BLaER1 treated with 17β-estradiol and CSF1 and Interleukin-3, amounts not matched to agents 10 nM and 100 nM (cell line): ENCODE measurements around the gene GPATCH1.
"Not testable (repeated sequence)": the region's sequence is repeated elsewhere in the genome, so short reads cannot be mapped to it uniquely, and the experiment has no call there.

Experiments used
- H3K27ac ChIP-seq, 11 experiments: shearing (Covaris generic); formaldehyde crosslinking; 2 replicates each; pipeline ENCODE4 v1.8.1; 2022
- H3K27me3 ChIP-seq, 11 experiments: shearing (Covaris generic); formaldehyde crosslinking; 2 replicates each; pipeline ENCODE4 v1.8.1; 2022
- H3K36me3 ChIP-seq, 11 experiments: shearing (Covaris generic); formaldehyde crosslinking; 2 replicates each; pipeline ENCODE4 v1.8.1; 2022
- H3K4me1 ChIP-seq, 10 experiments: shearing (Covaris generic); formaldehyde crosslinking; 2 replicates each; pipeline ENCODE4 v1.8.1; 2022
- H3K4me2 ChIP-seq, 11 experiments: shearing (Covaris generic); formaldehyde crosslinking; 2 replicates each; pipeline ENCODE4 v1.8.1; 2022
- H3K4me3 ChIP-seq, 10 experiments: shearing (Covaris generic); formaldehyde crosslinking; 2 replicates each; pipeline ENCODE4 v1.8.1; 2022
- H3K9ac ChIP-seq, 11 experiments: shearing (Covaris generic); formaldehyde crosslinking; 2 replicates each; pipeline ENCODE4 v1.8.1; 2022
- H3K9me3 ChIP-seq, 11 experiments: shearing (Covaris generic); formaldehyde crosslinking; replicated peaks in 1 of 11; 2 replicates each; pipeline ENCODE4 v1.8.1; 2022
- H4K20me1 ChIP-seq, 11 experiments: shearing (Covaris generic); formaldehyde crosslinking; 2 replicates each; pipeline ENCODE4 v1.8.1; 2022
- Cebpa-rat ChIP-seq, 11 experiments: shearing (Covaris generic); IDR thresholded peaks; 2 replicates each; pipeline ENCODE4 v1.8.1; 2022

GPATCH1 gene

DNA sequence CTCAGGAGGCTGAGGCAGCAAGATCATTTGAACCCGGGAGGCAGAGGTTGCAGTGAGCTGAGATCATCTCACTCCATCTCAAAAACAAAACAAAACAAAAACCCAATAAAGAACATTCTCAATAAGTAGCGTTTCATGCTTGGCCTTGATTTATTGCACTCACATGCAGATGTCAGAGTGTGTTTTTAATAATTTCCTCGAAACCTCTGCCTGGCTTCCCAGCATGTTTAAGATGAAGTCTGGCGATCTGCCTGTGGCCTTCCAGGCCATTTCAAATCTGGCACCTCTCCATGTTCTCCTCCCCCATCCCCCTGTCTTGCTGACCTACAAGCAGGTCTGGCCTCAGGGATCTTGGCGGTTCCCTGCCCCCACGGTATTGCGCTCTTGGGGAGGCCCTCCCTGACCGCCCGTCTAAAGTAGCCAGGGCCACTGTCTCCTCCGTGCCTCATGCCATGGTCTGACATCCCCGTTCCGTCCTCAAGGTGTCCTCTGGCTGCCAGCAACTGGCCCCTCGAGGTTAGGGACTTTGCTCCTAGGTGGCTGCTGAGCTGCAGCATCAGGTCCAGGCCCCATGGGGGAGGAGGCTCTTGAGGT, 52.6 kb downstream of the GPATCH1 start:
- H3K4me3 ChIP-seq: no peak overlapping the region
- H3K9me3 ChIP-seq: 0 out of 22 replicates have a peak, but pooled peaks cover 0 to 3% (median 0%) of the 10 kb centered on the region in 11 experiments
- no peaks in the 10 kb centered on the region; a peak in 1 of 22 replicates for H4K20me1 ChIP-seq
- no peak overlapping the region for H3K27ac ChIP-seq
- no peak overlapping the region for H3K4me2 ChIP-seq
- no peak overlapping the region for H3K9ac ChIP-seq
- H3K4me1 ChIP-seq: no peaks in the 10 kb centered on the region
- peaks cover 33 to 43% (median 39%) of the 10 kb centered on the region in 11 experiments for H3K36me3 ChIP-seq
- H3K27me3 ChIP-seq: peaks cover 6 to 26% (median 20%) of the 10 kb centered on the region in 11 experiments; a peak in 21 of 22 replicates
- no peak for TF ChIP-seq Cebpa-rat (IDR thresholded peaks at IDR 0.05)

DNA sequence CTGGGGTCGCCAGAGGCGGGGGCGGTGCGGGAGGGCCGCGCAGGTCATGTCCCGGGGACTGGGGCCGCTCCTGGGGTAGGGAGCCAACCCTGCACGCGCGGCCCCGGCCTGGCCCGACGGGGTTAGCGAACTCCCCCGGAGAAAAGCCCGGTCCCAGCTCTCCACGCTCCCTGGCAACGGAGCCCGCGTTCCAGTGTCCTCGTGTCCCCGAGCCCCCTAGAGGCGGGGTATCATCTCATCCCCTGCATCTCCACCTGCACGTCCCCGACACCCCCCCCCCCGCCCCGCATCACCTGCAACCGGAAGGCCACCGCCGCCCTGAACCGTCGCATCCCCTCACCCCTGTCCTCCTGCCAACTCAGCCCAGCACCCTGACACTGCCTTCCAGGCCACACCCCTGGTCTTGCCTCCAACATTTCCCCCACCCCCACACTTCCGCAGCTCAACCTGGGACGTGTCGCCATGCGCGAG, 53.6 kb downstream of the GPATCH1 start:
- Histone ChIP-seq H3K27ac (no peak overlapping the region), H3K27me3 (peaks cover 6 to 26% (median 20%) of the 10 kb centered on the region in 11 experiments; a peak in 21 of 22 replicates), H3K4me3 (no peak overlapping the region), H3K9ac (no peak overlapping the region), H3K9me3 (0 out of 22 replicates have a peak, but pooled peaks cover 0 to 3% (median 0%) of the 10 kb centered on the region in 11 experiments), H3K4me2 (no peak overlapping the region), H3K36me3 (peaks cover 22 to 32% (median 28%) of the 10 kb centered on the region in 11 experiments), H3K4me1 (peaks cover 0 to 6% (median 0%) of the 10 kb centered on the region in 10 experiments; a peak in 7 of 20 replicates), H4K20me1 (no peaks in the 10 kb centered on the region; a peak in 1 of 22 replicates)
- TF ChIP-seq Cebpa-rat (IDR thresholded peaks at IDR 0.05): no peak

DNA sequence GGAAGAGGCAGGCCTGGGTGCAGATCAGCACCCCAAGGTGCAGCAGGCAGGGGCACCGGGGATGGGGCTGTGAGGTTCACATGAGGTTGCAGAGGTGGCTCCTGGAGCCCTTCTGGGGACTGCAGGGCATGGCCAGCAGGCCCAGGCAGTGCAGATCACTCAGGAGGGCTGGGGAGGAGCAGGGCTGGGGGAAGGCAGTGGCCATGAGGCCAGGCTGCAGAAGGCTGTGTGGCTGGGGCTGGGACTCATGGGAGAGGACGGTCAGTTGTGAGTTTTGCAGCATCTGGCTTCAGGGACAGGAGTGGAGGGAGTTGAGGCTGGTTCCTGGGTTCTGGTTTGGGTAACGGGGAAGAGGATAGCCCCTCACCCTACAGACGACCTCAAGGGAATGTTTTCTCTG, 58.2 kb downstream of the GPATCH1 start:
- Histone ChIP-seq H4K20me1 (no peaks in the 10 kb centered on the region), H3K27ac (no peak overlapping the region), H3K9me3 (0 out of 22 replicates have a peak, but pooled peaks cover 0 to 3% (median 0%) of the 10 kb centered on the region in 11 experiments), H3K4me1 (peaks cover 0 to 19% (median 10%) of the 10 kb centered on the region in 10 experiments; a peak in 15 of 20 replicates), H3K27me3 (peaks cover 0 to 15% (median 10%) of the 10 kb centered on the region in 11 experiments; a peak in 18 of 22 replicates), H3K36me3 (no peaks in the 10 kb centered on the region), H3K4me2 (peak overlapping the region in 6 of 11 experiments; percentile 4 to 32 (median 17); a peak in 5 of 22 replicates), H3K9ac (peak overlapping the region in 1 of 11 experiments; percentile 13; a peak in 1 of 22 replicates), H3K4me3 (no peak overlapping the region)
- TF ChIP-seq Cebpa-rat (IDR thresholded peaks at IDR 0.05): no peak

DNA sequence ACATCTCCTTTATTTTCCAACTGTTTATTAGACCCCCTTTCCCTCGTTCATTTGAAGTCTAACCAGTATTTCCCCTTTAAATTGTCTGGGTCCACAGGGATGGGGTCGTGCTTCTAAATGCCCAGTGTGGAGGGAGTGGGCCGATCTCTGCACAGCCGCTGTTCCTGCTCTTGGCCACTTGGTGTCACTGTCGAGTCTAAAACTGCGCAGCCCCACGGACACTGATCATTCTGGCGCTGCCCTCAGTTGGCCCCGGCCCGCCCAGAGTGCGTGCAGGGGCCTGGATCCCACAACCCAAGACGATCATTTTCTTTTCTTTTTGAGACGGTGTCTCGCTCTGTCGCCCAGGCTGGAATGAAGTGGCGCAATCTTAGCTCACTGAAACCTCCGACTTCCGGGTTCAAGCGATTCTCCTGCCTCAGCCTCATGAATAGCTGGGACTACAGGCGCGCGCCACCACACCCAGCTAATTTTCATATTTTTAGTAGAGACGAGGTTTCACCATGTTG, 63.0 kb downstream of the GPATCH1 start:
- Histone ChIP-seq H3K4me3 (no peak overlapping the region; a peak in 1 of 20 replicates), H4K20me1 (no peaks in the 10 kb centered on the region), H3K36me3 (no peaks in the 10 kb centered on the region), H3K4me1 (peaks cover 12 to 59% (median 47%) of the 10 kb centered on the region in 10 experiments), H3K4me2 (peak overlapping the region; percentile 35 to 72 (median 62); a peak in 21 of 22 replicates), H3K9me3 (peaks cover 0 to 6% (median 0%) of the 10 kb centered on the region in 11 experiments; a peak in 5 of 22 replicates), H3K27me3 (no peaks in the 10 kb centered on the region), H3K9ac (peak overlapping the region in 7 of 11 experiments; percentile 3 to 39 (median 20); a peak in 4 of 22 replicates), H3K27ac (peak overlapping the region in 9 of 11 experiments; percentile 27 to 61 (median 47); a peak in 12 of 22 replicates)
- peak in 5 of 11 experiments; percentile 22 to 57 (median 30); a peak in 3 of 22 replicates for TF ChIP-seq Cebpa-rat (IDR thresholded peaks at IDR 0.05)

DNA sequence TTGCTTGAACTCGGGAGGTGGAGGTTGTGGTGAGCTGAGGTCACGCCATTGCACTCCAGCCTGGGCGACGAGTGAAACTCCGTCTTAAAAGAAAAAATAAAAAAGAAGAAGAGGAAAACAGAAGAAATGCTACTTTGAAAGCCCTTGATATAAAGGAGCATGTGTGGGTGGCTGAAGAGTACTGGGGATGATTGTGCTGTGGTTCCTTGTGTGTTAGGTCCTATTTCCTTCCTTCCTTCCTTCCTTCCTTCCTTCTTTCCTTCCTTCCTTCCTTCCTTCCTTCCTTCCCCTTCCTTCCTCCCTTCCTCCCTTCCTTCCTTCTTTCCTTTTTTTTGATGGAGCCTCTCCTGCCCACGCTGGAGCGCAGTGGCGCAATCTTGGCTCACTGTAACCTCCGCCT, 65.2 kb downstream of the GPATCH1 start:
- no peak for TF ChIP-seq Cebpa-rat (IDR thresholded peaks at IDR 0.05)
- Histone ChIP-seq H3K9me3 (peaks cover 0 to 6% (median 0%) of the 10 kb centered on the region in 11 experiments; a peak in 5 of 22 replicates), H3K4me1 (peaks cover 12 to 72% (median 59%) of the 10 kb centered on the region in 10 experiments), H4K20me1 (no peaks in the 10 kb centered on the region), H3K36me3 (no peaks in the 10 kb centered on the region), H3K4me2 (peak overlapping the region; percentile 28 to 72 (median 61)), H3K27me3 (no peaks in the 10 kb centered on the region), H3K9ac (peak overlapping the region in 2 of 11 experiments; percentile 29 to 41; a peak in 3 of 22 replicates), H3K4me3 (no peak overlapping the region), H3K27ac (peak overlapping the region in 5 of 11 experiments; percentile 17 to 65 (median 53); a peak in 7 of 22 replicates)

DNA sequence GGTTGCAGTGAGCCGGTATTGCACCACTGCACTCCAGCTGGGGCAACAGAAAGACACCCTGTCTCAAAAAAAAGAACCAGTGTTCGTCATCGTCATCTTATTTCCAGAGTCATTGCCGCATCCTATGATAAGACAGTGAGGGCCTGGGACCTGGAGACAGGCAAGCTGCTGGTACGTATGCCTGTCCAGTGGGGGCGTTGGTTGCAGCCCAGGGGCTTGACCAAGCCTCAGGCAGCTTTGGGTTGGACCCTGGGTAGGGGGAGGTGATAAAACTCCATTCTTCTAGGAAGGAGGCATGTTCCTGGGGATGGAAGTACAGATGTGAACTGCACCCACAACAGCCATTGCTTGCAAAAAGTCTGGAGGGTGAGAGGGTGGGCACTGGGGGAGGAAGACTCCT, 66.6 kb downstream of the GPATCH1 start:
- Histone ChIP-seq H3K27ac (peak overlapping the region in 3 of 11 experiments; percentile 35 to 55 (median 35); a peak in 4 of 22 replicates), H3K4me1 (peaks cover 12 to 80% (median 66%) of the 10 kb centered on the region in 10 experiments), H3K9ac (no peak overlapping the region), H3K36me3 (no peaks in the 10 kb centered on the region), H3K4me3 (no peak overlapping the region), H4K20me1 (no peaks in the 10 kb centered on the region), H3K9me3 (peaks cover 0 to 6% (median 0%) of the 10 kb centered on the region in 11 experiments; a peak in 5 of 22 replicates), H3K4me2 (peak overlapping the region in 8 of 11 experiments; percentile 39 to 72 (median 63); a peak in 10 of 22 replicates), H3K27me3 (no peaks in the 10 kb centered on the region)
- TF ChIP-seq Cebpa-rat (IDR thresholded peaks at IDR 0.05): no peak

DNA sequence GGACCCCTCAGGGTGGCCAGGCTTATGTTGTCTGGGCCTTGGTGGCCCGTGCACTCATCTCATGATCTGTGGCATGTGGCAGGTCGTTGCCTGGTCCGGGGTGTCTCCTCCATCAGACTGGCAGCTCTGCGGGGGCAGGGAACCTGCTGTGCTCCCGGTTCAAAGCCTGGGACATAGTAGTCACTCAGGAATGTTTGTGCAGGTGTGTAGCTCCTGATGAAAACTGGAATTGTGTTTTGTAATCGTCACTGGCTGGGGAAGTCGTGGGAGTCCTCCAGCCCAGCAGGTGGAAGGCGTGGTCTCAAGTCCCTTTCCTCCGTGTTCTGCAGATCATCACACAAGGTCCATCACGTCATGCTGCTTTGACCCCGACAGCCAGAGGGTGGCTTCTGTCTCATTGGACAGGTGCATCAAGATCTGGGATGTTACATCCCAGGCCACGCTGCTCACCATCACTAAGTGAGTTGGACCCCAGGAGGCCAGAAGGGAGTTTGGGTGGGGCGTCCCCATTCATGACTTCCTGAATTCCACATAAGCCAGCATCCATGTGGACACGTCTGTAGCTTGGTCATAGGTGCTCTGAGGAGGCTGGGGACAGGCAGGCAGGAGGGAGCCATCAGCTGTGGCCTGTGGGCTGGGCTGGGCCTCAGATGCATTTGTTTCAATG, 70.0 kb downstream of the GPATCH1 start:
- Histone ChIP-seq H3K9me3 (peaks cover 0 to 4% (median 0%) of the 10 kb centered on the region in 11 experiments; a peak in 5 of 22 replicates), H3K4me3 (no peak overlapping the region), H3K27ac (no peak overlapping the region), H3K4me1 (peaks cover 3 to 62% (median 42%) of the 10 kb centered on the region in 10 experiments), H4K20me1 (no peaks in the 10 kb centered on the region), H3K36me3 (no peaks in the 10 kb centered on the region), H3K9ac (no peak overlapping the region), H3K27me3 (no peaks in the 10 kb centered on the region), H3K4me2 (peak overlapping the region in 2 of 11 experiments; percentile 4 to 5; a peak in 3 of 22 replicates)
- no peak for TF ChIP-seq Cebpa-rat (IDR thresholded peaks at IDR 0.05)

DNA sequence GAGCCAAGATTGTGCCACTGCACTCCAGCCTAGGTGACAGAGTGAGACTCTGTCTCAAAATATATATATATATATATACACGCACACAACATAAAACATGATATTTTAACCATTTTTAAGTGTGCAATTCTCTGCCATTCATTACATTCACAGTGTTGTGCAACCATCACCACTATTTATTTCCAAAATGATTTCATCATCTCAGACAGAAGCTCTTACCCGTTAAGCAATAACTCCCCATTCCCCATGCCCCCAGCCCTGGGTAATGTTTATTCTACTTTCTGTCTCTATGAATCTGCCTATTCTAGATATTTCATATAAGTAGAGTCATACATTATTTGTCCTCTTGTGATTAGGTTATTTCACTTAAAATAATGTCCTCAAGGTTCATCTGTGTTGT, 71.2 kb downstream of the GPATCH1 start:
- peaks cover 6 to 58% (median 32%) of the 10 kb centered on the region in 10 experiments; a peak in 17 of 20 replicates for H3K4me1 ChIP-seq
- H3K27me3 ChIP-seq: no peaks in the 10 kb centered on the region
- peak in 2 of 11 experiments; percentile 10 to 11; a peak in 1 of 22 replicates for TF ChIP-seq Cebpa-rat (IDR thresholded peaks at IDR 0.05)
- no peaks in the 10 kb centered on the region for H4K20me1 ChIP-seq
- peak overlapping the region in 1 of 11 experiments; percentile 12; a peak in 3 of 22 replicates for H3K4me2 ChIP-seq
- H3K9me3 ChIP-seq: no peaks in the 10 kb centered on the region
- H3K27ac ChIP-seq: 0 out of 22 replicates have a peak overlapping the region, but pooled peaks of 2 of the 11 experiments have one; percentile 5 to 16
- no peak overlapping the region for H3K9ac ChIP-seq
- H3K4me3 ChIP-seq: no peak overlapping the region
- no peaks in the 10 kb centered on the region for H3K36me3 ChIP-seq

DNA sequence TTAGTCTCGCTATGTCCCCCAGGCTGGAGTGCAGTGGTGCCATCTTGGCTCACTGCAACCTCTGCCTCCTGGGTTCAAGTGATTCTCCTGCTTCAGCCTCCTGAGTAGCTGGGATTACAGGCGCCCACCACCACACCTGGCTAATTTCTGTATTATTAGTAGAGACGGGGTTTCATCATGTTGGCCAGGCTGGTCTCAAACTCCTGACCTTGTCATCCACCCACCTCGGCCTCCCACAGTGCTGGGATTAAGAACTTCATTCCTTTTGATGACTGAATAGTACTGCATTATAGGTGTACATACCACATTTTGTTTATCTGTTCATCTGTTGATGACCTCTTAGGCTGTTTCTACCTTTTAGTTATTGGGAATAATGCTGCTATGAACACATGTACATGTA, 71.6 kb downstream of the GPATCH1 start:
- not testable (repeated sequence) for H3K9ac ChIP-seq, H3K9me3 ChIP-seq, H3K36me3 ChIP-seq, H4K20me1 ChIP-seq, H3K4me3 ChIP-seq, H3K27me3 ChIP-seq
- Histone ChIP-seq H3K27ac (0 out of 22 replicates have a peak overlapping the region, but pooled peaks of 2 of the 11 experiments have one; percentile 5 to 16), H3K4me1 (peaks cover 6 to 54% (median 27%) of the 10 kb centered on the region in 10 experiments), H3K4me2 (peak overlapping the region in 2 of 11 experiments; percentile 3 to 12; a peak in 2 of 22 replicates)

DNA sequence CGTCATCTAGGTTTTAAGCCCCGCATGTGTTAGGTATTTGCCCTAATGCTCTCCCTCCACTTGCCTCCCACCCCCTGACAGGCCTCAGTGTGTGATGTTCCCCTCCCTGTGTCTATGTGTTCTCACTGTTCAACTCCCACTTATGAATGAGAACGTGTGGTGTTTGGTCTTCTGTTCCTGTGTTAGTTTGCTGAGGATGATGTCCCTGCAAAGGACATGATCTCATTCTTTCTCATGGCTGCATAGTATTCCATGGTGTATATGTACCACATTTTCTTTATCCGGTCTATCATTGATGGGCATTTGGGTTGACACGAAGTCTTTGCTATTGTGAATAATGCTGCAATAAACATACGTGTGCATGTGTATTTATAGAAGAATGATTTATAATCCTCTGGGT, 73.3 kb downstream of the GPATCH1 start:
- H3K36me3 ChIP-seq, H3K9me3 ChIP-seq, H3K4me3 ChIP-seq, H3K27me3 ChIP-seq, H4K20me1 ChIP-seq, H3K4me2 ChIP-seq, H3K9ac ChIP-seq, H3K27ac ChIP-seq: not testable (repeated sequence)
- peaks cover 13 to 63% (median 37%) of the 10 kb centered on the region in 10 experiments for H3K4me1 ChIP-seq
